Astrocyte (in vitro differentiated cells and primary cell): ENCODE results near the gene UGT1A9. TPM values are rescaled to one million over a fixed set of nuclear protein-coding genes. Genes with fewer than 3 reads are reported as not detected.

Source experiments
- DNase-seq: peaks from one replicate; pipeline ENCODE4 v3.0.0-alpha.2; 2010; ENCODE audit warnings: low read depth
- FAIRE-seq: peaks from 2 replicates; lab custom pipeline; 2011; peaks lifted over from hg19 to GRCh38; lab: Jason Lieb, UNC
- H2AFZ ChIP-seq: 2 replicates; pipeline ENCODE4 v1.6.0; 2012; ENCODE audit warnings: low read depth, low read length, inconsistent platforms
- H3K27ac ChIP-seq: 2 replicates; pipeline ENCODE4 v1.5.1; 2011; ENCODE audit warnings: low read depth, low read length, inconsistent platforms
- H3K27me3 ChIP-seq: 2 replicates; pipeline ENCODE4 v1.6.0; 2011; ENCODE audit warnings: low read length, inconsistent platforms; ENCODE audit not compliant: insufficient read depth
- H3K36me3 ChIP-seq: 2 replicates; pipeline ENCODE4 v1.5.1; 2011; ENCODE audit warnings: low read length, inconsistent platforms; ENCODE audit not compliant: insufficient read depth
- H3K4me1 ChIP-seq: 2 replicates; pipeline ENCODE4 v1.5.1; 2011; ENCODE audit warnings: low read length, inconsistent platforms; ENCODE audit not compliant: insufficient read depth
- H3K4me2 ChIP-seq: 2 replicates; pipeline ENCODE4 v1.6.0; 2012; ENCODE audit warnings: low read length, inconsistent platforms
- H3K4me3 ChIP-seq: 2 replicates; pipeline ENCODE4 v1.5.1; 2011; ENCODE audit warnings: low read depth, mild to moderate bottlenecking, low read length, inconsistent platforms; ENCODE audit not compliant: insufficient read depth
- H3K79me2 ChIP-seq: 2 replicates; pipeline ENCODE4 v1.6.0; 2012; ENCODE audit warnings: mild to moderate bottlenecking, low read length, inconsistent platforms; ENCODE audit not compliant: insufficient read depth
- H3K9ac ChIP-seq: 2 replicates; pipeline ENCODE4 v1.6.0; 2012; ENCODE audit warnings: mild to moderate bottlenecking, low read length, inconsistent platforms
- H3K9me3 ChIP-seq: 2 replicates; pipeline ENCODE4 v1.5.1; 2012; ENCODE audit warnings: low read depth, mild to moderate bottlenecking, low read length, inconsistent platforms; ENCODE audit not compliant: insufficient read depth
- H4K20me1 ChIP-seq: 2 replicates; pipeline ENCODE4 v1.6.0; 2012; ENCODE audit warnings: low read length, inconsistent platforms; ENCODE audit not compliant: insufficient read depth
- H3K27ac Mint-ChIP-seq: one replicate; pipeline ENCODE4 v1.8.0; 2021; ENCODE audit warnings: mild to moderate bottlenecking, mixed read lengths; ENCODE audit not compliant: unreplicated experiment
- H3K27me3 Mint-ChIP-seq: one replicate; pipeline ENCODE4 v1.8.0; 2021; ENCODE audit warnings: low read depth, mixed read lengths; ENCODE audit not compliant: unreplicated experiment
- H3K36me3 Mint-ChIP-seq: one replicate; pipeline ENCODE4 v1.8.0; 2021; ENCODE audit warnings: low read depth, mixed read lengths; ENCODE audit not compliant: unreplicated experiment
- H3K4me1 Mint-ChIP-seq: one replicate; pipeline ENCODE4 v1.8.0; 2021; ENCODE audit warnings: low read depth, mixed read lengths; ENCODE audit not compliant: unreplicated experiment
- H3K4me3 Mint-ChIP-seq: one replicate; pipeline ENCODE4 v1.8.0; 2021; ENCODE audit warnings: mild to moderate bottlenecking, moderate library complexity, mixed read lengths; ENCODE audit not compliant: unreplicated experiment
- H3K9me3 Mint-ChIP-seq: one replicate; pipeline ENCODE4 v1.8.0; 2021; ENCODE audit warnings: mild to moderate bottlenecking, mixed read lengths; ENCODE audit not compliant: unreplicated experiment
- CTCF ChIP-seq: IDR thresholded peaks from 2 replicates; pipeline ENCODE4 v1.5.1; 2011; ENCODE audit warnings: low read depth, mild to moderate bottlenecking, inconsistent platforms, low read length, moderate library complexity; ENCODE audit not compliant: insufficient read depth
- EZH2 ChIP-seq: IDR thresholded peaks from 2 replicates; pipeline ENCODE4 v1.6.1; 2012; ENCODE audit warnings: mild to moderate bottlenecking, low read length, inconsistent platforms; ENCODE audit not compliant: insufficient read depth
- total RNA-seq: library from RNA; stranded (reverse); gene quantifications from 2 replicates; pipeline ENCODE4 v1.2.1, GENCODE V29; 2021

UGT1A9 gene
- total RNA-seq, 1 donor from 2014 or later: not detected

GRCh38 chr2:233815861-233816260 is 144.2 kb downstream of the UGT1A9 start:
- Histone ChIP-seq H3K4me2 (no peak overlapping the region), H2AFZ (no peak overlapping the region), H3K4me1 (no peaks in the 10 kb centered on the region), H3K27ac (no peak overlapping the region), H3K4me3 (no peak overlapping the region), H3K36me3 (no peaks in the 10 kb centered on the region), H3K9me3 (no peaks in the 10 kb centered on the region), H3K9ac (no peak overlapping the region), H3K79me2 (no peaks in the 10 kb centered on the region), H3K27me3 (peaks cover 2% of the 10 kb centered on the region), H4K20me1 (no peaks in the 10 kb centered on the region)
- Mint-ChIP-seq H3K4me1 (no peaks in the 10 kb centered on the region), H3K4me3 (no peak overlapping the region), H3K36me3 (no peaks in the 10 kb centered on the region), H3K27ac (no peak overlapping the region), H3K9me3 (no peaks in the 10 kb centered on the region), H3K27me3 (peaks cover 30% of the 10 kb centered on the region)
- TF ChIP-seq CTCF: no peak
- TF ChIP-seq EZH2: no peak
- no peak for FAIRE-seq
- DNase-seq: peak; percentile 20

- H3K4me2 ChIP-seq: no peak overlapping the region
- peaks cover 30% of the 10 kb centered on the region for H3K27me3 Mint-ChIP-seq
- no peaks in the 10 kb centered on the region for H3K9me3 Mint-ChIP-seq
- H2AFZ ChIP-seq: no peak overlapping the region
- H3K4me1 ChIP-seq: no peaks in the 10 kb centered on the region
- no peaks in the 10 kb centered on the region for H3K4me1 Mint-ChIP-seq
- H3K4me3 Mint-ChIP-seq: no peak overlapping the region
- peaks cover under 1% of the 10 kb centered on the region for H3K27me3 ChIP-seq
- H3K9ac ChIP-seq: no peak overlapping the region
- no peaks in the 10 kb centered on the region for H4K20me1 ChIP-seq
- no peaks in the 10 kb centered on the region for H3K9me3 ChIP-seq
- no peaks in the 10 kb centered on the region for H3K79me2 ChIP-seq
- DNase-seq (no peak), FAIRE-seq (no peak)
- H3K27ac ChIP-seq: no peak overlapping the region
- no peaks in the 10 kb centered on the region for H3K36me3 ChIP-seq
- H3K36me3 Mint-ChIP-seq: no peaks in the 10 kb centered on the region
- H3K4me3 ChIP-seq: no peak overlapping the region
- TF ChIP-seq EZH2: no peak
- no peak for TF ChIP-seq CTCF
- no peak overlapping the region for H3K27ac Mint-ChIP-seq
Observed at GRCh38 chr2:233816334-233816733, 144.6 kb downstream of the UGT1A9 start.

GRCh38 chr2:233816771-233817170 is 145.1 kb downstream of the UGT1A9 start:
- Mint-ChIP-seq H3K9me3 (no peaks in the 10 kb centered on the region), H3K36me3 (no peaks in the 10 kb centered on the region), H3K4me1 (no peaks in the 10 kb centered on the region), H3K4me3 (no peak overlapping the region), H3K27me3 (peaks cover 32% of the 10 kb centered on the region), H3K27ac (no peak overlapping the region)
- Histone ChIP-seq H4K20me1 (no peaks in the 10 kb centered on the region), H2AFZ (no peak overlapping the region), H3K4me3 (no peak overlapping the region), H3K27me3 (no peaks in the 10 kb centered on the region), H3K4me2 (no peak overlapping the region), H3K36me3 (no peaks in the 10 kb centered on the region), H3K4me1 (no peaks in the 10 kb centered on the region), H3K27ac (no peak overlapping the region), H3K9me3 (no peaks in the 10 kb centered on the region), H3K79me2 (no peaks in the 10 kb centered on the region), H3K9ac (no peak overlapping the region)
- TF ChIP-seq EZH2 (no peak), CTCF (no peak)
- FAIRE-seq (no peak), DNase-seq (no peak)
